Activated T-helper 9 cell treated with anti-CD3 and anti-CD28 coated beads, Interleukin-2, amount 50 U/mL, for 16 hours (primary cell): ENCODE measurements around the gene PODNL1.
A peak's percentile ranks its signal among the peaks of the same experiment; 100 is the strongest.

Experiments used
- DNase-seq: peaks from one replicate; pipeline ENCODE4 v3.0.0-alpha.2; 2020; ENCODE audit warnings: low read depth

The PODNL1 gene

DNA sequence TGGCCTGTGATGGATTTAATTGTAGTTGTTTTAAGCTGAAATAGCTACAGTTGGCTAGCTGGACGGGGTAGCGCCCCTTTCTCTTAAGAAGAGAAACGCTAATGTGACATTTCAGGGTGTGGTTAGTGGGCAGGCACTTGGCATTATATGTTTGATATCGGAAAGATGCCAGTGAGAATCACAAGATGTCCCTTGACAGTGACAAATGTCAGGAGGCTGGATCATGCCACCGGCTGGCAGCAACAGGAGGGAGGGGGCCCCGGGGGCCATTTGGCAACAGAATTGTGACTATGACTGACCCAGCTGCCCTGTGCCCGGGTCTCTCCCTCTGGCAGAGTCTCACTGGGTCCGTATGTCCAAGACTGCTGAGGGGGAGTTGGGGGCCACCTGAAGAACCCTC is 18.8 kb upstream of the PODNL1 start:
- no peak for DNase-seq

DNA sequence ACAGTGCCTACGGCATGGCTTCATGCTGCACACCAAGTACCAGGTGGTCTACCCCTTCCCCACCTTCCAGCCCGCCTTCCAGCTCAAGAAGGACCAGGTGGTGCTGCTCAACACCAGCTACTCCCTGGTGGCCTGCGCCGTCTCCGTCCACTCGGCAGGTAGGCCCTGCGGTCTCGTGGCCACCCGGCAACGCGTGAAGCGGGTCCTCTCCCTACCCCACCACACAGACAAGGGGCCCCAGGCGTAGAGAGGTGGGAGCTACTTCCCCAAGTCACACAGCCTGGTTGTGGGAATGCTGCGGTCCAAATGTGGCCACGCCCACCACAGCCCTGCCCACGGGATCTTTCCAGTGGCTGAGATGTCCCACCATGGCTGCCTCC is 18.1 kb upstream of the PODNL1 start:
- no peak for DNase-seq

GRCh38 chr19:13955662-13956364 is 17.6 kb upstream of the PODNL1 start:
- DNase-seq = no peak

- DNase-seq = no peak
Observed at GRCh38 chr19:13954185-13954584, 16.0 kb upstream of the PODNL1 start.

- no peak for DNase-seq
Observed at GRCh38 chr19:13952931-13953531, 14.8 kb upstream of the PODNL1 start.

GRCh38 chr19:13952154-13952930 is 14.1 kb upstream of the PODNL1 start, which contains the start of gene DCAF15:
TSS of gene DCAF15 (plus strand) at chr19:13952509. CDS start at chr19:13952513, 4 bp downstream.
- peak; percentile 98 for DNase-seq

DNA sequence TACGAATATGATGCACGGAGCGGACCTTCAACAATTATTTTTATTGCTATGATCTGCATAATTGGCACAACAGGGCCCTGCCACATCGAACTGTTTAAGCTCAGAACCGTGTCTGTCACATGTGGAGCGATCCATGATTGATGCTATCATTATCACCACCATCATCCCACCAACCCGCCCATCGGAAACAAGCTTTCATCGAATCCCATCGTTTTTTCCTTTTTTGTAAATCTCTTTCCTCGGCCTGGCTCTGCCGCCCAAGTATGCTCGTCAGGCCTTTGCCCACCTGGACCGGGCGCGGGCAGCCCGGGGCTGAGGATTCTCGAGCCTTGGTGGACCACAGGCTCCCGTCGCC is 13.6 kb upstream of the PODNL1 start:
- DNase-seq = no peak

DNA sequence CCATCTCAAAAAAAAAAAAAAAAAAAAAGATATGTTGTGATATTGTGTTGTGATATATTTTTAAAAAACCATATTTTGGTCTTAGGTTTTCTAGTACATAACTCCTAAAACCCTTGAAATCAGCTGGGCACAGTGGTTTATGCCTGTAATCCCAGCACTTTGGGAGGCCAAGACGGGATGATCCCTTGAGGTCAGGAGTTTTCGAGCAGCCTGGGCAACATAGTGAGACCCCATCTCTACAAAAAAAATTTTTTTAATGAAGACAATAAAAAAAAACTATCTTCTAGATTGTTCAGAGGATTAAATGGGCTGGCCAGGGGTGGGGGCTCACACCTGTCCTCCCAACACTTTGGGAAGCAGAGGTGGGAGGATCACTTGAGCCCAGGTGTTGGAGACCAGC is 12.8 kb upstream of the PODNL1 start:
- no peak for DNase-seq

DNA sequence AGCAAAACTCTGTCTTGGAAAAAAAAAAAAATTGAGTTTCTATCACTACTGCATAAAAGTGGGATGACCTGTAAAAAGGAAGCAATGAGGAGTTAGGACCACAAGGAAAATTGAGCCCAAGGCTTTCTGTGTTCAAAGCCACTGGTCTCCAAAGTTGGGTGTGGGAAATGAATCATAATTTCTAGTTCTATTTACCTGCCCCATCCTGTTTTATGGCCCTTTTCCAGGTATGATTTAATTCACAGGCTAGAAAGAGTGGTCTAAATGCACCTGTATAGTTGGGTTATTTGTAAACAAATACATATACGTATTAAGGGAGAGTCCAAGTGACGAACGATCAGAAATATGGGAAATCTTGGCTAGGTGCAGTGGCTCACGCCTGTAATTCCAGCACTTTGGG is 8.2 kb upstream of the PODNL1 start:
- no peak for DNase-seq

DNA sequence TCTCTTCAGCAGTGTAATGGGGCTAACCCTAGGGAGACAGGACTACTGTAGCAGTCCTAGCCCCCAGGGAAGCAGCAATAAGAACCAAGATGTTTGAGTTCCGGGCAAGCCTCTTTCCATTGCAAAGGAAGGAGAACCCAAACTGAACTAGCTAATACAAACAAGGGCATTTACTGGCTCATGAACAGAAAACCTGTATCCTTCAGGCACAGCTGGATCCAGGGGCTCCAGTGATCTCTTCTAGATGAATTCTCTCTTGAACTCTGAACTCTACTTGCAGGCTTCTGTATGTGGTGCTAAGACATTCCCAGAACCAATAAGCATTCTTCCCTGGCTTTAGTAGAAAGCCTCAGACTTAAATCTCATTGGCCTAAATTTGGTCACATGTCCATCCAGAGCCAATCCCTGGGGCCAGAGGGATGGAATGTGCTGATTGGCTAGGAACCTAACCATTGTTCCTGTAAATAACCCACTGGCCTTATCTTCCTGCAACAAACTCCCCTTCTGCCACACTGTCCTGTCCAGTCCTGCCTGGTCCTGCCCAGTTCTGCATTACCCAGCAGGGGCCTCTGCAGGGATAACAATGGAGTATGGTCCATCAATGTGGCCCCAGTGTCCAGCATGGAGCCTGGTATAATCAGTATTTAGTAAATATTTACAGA is 3.9 kb upstream of the PODNL1 start:
- DNase-seq = no peak

DNA sequence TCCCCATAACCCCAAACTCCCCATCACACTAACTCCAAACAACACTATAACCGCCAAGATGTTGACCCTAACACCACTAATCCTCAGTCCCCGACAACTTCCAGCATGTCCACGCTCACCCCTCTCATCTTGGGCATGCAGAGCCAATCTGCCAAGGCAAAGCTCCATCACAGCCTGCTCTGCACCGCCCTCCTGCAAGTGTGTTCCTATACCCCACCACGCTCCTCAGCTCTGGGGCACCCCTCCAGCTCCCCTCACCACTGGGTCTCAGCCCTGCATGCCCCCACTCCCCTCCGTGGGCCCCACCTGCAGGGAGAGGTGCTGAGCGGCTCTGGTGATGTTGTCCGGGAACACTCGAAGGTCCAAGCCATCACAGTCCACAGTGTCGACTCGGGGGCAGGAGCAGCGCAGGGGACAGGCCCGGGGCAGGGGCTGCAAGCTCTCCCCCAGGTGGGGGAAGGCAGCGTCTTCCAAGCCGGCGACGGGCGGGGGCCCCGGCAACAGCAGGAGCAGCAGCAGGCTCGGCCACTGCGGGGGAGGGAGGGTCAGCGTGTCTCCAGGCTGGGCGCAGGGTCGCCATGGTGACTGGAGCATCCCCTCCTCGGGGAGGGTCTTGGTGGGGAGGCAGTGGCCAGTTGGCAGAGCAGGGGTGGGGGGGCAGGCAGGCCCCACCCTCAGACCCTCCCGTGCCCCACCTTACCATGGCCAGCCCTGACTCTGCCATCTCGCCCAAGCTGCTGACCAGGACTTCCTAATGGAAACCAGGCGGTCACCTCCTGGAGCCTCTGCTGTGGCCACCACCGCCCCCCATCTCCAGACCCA is 527 bp downstream of the PODNL1 start:
- DNase-seq = no peak

DNA sequence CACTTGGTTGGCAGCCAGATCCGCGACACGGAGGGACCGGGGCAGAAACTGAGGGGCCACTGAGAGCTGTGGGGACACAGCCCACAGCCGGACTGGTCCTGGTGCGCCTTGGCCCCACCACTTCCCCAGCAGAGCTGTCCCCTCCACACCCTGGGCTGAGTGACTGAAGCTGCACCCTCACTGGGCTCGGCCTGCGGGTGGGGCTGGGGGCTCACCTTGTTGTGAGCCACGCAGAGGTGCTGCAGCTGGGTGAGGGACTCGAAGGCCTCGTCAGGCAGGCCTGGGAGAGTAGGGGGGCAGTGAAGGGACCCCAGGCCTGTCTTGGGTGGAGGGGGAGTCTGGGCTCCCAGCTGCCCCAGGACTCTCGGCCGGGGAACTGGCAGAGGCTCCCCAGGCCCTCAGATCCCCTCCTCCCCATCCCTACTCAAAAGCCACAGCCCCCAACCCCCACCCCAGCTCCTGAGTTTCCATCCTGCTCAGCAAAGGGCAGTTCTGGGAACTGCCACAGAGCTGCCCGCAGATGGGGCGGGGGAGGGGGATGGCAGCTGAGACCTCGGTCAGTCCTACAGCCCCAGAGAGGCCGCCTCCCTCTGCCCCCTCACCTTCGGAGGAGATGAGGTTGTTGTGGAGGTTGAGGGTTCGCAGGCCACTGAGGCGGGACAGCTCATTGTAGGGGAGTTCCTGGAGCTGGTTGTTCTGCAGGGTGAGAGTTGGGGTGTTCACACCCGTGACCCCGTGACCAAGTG is 2.3 kb downstream of the PODNL1 start:
- DNase-seq = no peak

GRCh38 chr19:13934785-13935109 is 3.5 kb downstream of the PODNL1 start:
- DNase-seq = no peak

- DNase-seq = no peak
Observed at GRCh38 chr19:13932911-13933393, 5.3 kb downstream of the PODNL1 start.

DNA sequence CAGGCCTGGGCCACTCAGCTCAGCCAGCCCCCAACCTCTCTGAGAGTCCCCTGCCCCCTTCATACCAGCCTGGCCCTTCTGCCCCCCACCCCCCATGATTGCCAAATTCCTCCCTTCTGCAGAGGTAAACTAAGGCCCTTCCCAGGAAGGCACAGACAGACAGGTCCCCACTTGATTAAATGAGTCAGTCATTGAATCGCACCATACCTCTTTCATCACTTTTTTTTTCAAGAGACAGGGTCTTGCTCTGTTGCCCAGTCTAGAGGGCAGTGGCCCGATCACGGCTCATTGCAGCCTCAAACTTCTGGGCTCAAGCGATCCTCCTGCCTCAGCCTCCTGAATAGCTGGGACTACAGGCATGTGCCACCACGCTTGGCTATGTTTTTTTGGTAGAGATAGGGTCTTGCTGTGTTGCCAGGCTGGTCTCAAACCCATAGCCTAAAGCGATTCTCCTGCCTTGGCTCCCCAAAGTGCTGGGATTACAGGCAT is 6.0 kb downstream of the PODNL1 start:
- no peak for DNase-seq

GRCh38 chr19:13931391-13932148 is 6.6 kb downstream of the PODNL1 start:
- no peak for DNase-seq

DNA sequence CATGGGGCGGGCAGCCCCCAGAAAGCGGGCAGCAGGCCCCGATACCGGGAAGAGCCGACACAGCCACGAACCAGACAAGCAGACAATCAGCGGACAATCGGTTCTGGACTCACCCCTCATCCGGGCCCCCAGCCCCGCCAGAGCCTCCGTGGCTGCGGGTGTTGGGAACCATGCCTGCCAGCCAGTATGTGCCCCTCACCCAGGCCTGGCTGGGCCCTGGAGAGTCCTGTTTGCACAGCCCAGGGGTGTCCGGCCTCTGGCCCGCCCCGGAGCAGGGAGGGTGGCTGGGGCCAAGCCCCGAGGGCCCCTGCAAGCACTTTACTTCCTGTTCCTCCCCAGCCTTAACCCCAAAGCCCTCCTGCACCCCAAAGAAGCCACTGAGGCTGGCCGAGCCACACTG is 7.8 kb downstream of the PODNL1 start:
- no peak for DNase-seq

DNA sequence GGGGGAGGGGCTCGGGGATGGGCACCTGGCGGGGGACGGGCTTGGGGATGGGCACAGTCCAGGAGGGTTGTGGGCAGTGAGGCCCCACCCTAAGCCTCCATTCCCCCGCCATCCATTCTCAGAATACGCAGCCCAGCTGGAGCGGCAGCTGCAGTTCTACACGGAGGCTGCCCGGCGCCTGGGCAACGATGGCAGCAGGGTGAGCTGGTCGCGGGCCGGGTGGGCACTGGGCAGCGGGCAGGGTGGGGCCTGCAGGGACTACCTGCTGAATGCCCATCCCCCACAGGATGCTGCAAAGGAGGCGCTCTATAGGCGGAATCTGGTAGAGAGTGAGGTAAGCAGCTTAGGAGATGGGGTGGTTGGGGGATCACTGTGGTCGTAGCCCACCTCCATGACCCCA is 8.3 kb downstream of the PODNL1 start:
- no peak for DNase-seq

GRCh38 chr19:13929340-13929739 is 8.9 kb downstream of the PODNL1 start:
- no peak for DNase-seq

- no peak for DNase-seq
Observed at GRCh38 chr19:13926715-13927114, 11.5 kb downstream of the PODNL1 start.
